ENCODE results near the gene ZNF804B.

Gene ZNF804B

GRCh38 chr7:88969167-88969566 lies 209.7 kb downstream of the ZNF804B start:
- Histone ChIP-seq H3K9ac (ENCODE audit: low read depth, low read length) (no peak overlapping the region), H3K4me3 (ENCODE audit: low read depth, low read length) (no peak overlapping the region), H3K27me3 (ENCODE audit: control insufficient read depth, insufficient read depth, low read length) (no peaks in the 10 kb centered on the region), H3K9me3 (ENCODE audit: control insufficient read depth, insufficient read depth, low read length) (0 out of 2 replicates have a peak, but pooled peaks cover 4% of the 10 kb centered on the region), H3K36me3 (ENCODE audit: control insufficient read depth, insufficient read depth, low read length) (no peaks in the 10 kb centered on the region), H3K4me1 (ENCODE audit: control insufficient read depth, insufficient read depth, low read length) (peaks cover 25% of the 10 kb centered on the region), H3K27ac (ENCODE audit: low read depth, low read length) (no peak overlapping the region)

GRCh38 chr7:88985295-88985694 lies 225.8 kb downstream of the ZNF804B start:
- H3K27ac ChIP-seq (ENCODE audit: low read depth, low read length): no peak overlapping the region
- no peak overlapping the region for H3K4me3 ChIP-seq (ENCODE audit: low read depth, low read length)
- H3K9me3 ChIP-seq (ENCODE audit: control insufficient read depth, insufficient read depth, low read length): no peaks in the 10 kb centered on the region
- H3K4me1 ChIP-seq (ENCODE audit: control insufficient read depth, insufficient read depth, low read length): peaks cover 13% of the 10 kb centered on the region
- no peaks in the 10 kb centered on the region for H3K36me3 ChIP-seq (ENCODE audit: control insufficient read depth, insufficient read depth, low read length)
- H3K9ac ChIP-seq (ENCODE audit: low read depth, low read length): no peak overlapping the region
- H3K27me3 ChIP-seq (ENCODE audit: control insufficient read depth, insufficient read depth, low read length): no peaks in the 10 kb centered on the region

- Histone ChIP-seq H3K9ac (ENCODE audit: low read depth, low read length) (no peak overlapping the region), H3K27ac (ENCODE audit: low read depth, low read length) (no peak overlapping the region), H3K36me3 (ENCODE audit: control insufficient read depth, insufficient read depth, low read length) (no peaks in the 10 kb centered on the region), H3K27me3 (ENCODE audit: control insufficient read depth, insufficient read depth, low read length) (no peaks in the 10 kb centered on the region), H3K9me3 (ENCODE audit: control insufficient read depth, insufficient read depth, low read length) (no peaks in the 10 kb centered on the region), H3K4me3 (ENCODE audit: low read depth, low read length) (no peak overlapping the region), H3K4me1 (ENCODE audit: control insufficient read depth, insufficient read depth, low read length) (peaks cover 7% of the 10 kb centered on the region; the same call in 1 of the 2 replicates)
Measured at GRCh38 chr7:89001306-89001705, 241.8 kb downstream of the ZNF804B start.

GRCh38 chr7:89002981-89003956 lies 243.8 kb downstream of the ZNF804B start:
- no peak overlapping the region for H3K27ac ChIP-seq (ENCODE audit: low read depth, low read length)
- H3K36me3 ChIP-seq (ENCODE audit: control insufficient read depth, insufficient read depth, low read length): no peaks in the 10 kb centered on the region
- peaks cover 7% of the 10 kb centered on the region; the same call in 1 of the 2 replicates for H3K4me1 ChIP-seq (ENCODE audit: control insufficient read depth, insufficient read depth, low read length)
- no peaks in the 10 kb centered on the region for H3K9me3 ChIP-seq (ENCODE audit: control insufficient read depth, insufficient read depth, low read length)
- no peak overlapping the region for H3K9ac ChIP-seq (ENCODE audit: low read depth, low read length)
- no peaks in the 10 kb centered on the region for H3K27me3 ChIP-seq (ENCODE audit: control insufficient read depth, insufficient read depth, low read length)
- no peak overlapping the region for H3K4me3 ChIP-seq (ENCODE audit: low read depth, low read length)

GRCh38 chr7:89012016-89012415 lies 252.5 kb downstream of the ZNF804B start:
- no peaks in the 10 kb centered on the region for H3K4me1 ChIP-seq (ENCODE audit: control insufficient read depth, insufficient read depth, low read length)
- no peak overlapping the region for H3K4me3 ChIP-seq (ENCODE audit: low read depth, low read length)
- no peak overlapping the region for H3K27ac ChIP-seq (ENCODE audit: low read depth, low read length)
- no peak overlapping the region for H3K9ac ChIP-seq (ENCODE audit: low read depth, low read length)
- H3K27me3 ChIP-seq (ENCODE audit: control insufficient read depth, insufficient read depth, low read length): no peaks in the 10 kb centered on the region
- peaks cover 20% of the 10 kb centered on the region for H3K9me3 ChIP-seq (ENCODE audit: control insufficient read depth, insufficient read depth, low read length)
- no peaks in the 10 kb centered on the region for H3K36me3 ChIP-seq (ENCODE audit: control insufficient read depth, insufficient read depth, low read length)

GRCh38 chr7:89017695-89018094 lies 258.2 kb downstream of the ZNF804B start:
- Histone ChIP-seq H3K4me3 (ENCODE audit: low read depth, low read length) (no peak overlapping the region), H3K9ac (ENCODE audit: low read depth, low read length) (no peak overlapping the region), H3K27me3 (ENCODE audit: control insufficient read depth, insufficient read depth, low read length) (no peaks in the 10 kb centered on the region), H3K9me3 (ENCODE audit: control insufficient read depth, insufficient read depth, low read length) (0 out of 2 replicates have a peak, but pooled peaks cover 5% of the 10 kb centered on the region), H3K27ac (ENCODE audit: low read depth, low read length) (no peak overlapping the region), H3K36me3 (ENCODE audit: control insufficient read depth, insufficient read depth, low read length) (no peaks in the 10 kb centered on the region), H3K4me1 (ENCODE audit: control insufficient read depth, insufficient read depth, low read length) (no peaks in the 10 kb centered on the region)

GRCh38 chr7:89021741-89022140 lies 262.2 kb downstream of the ZNF804B start:
- H3K9me3 ChIP-seq (ENCODE audit: control insufficient read depth, insufficient read depth, low read length): 0 out of 2 replicates have a peak, but pooled peaks cover 2% of the 10 kb centered on the region
- H3K27ac ChIP-seq (ENCODE audit: low read depth, low read length): no peak overlapping the region
- no peaks in the 10 kb centered on the region for H3K27me3 ChIP-seq (ENCODE audit: control insufficient read depth, insufficient read depth, low read length)
- H3K4me1 ChIP-seq (ENCODE audit: control insufficient read depth, insufficient read depth, low read length): peaks cover 11% of the 10 kb centered on the region
- H3K36me3 ChIP-seq (ENCODE audit: control insufficient read depth, insufficient read depth, low read length): no peaks in the 10 kb centered on the region
- no peak overlapping the region for H3K9ac ChIP-seq (ENCODE audit: low read depth, low read length)
- no peak overlapping the region for H3K4me3 ChIP-seq (ENCODE audit: low read depth, low read length)

GRCh38 chr7:89023206-89023605 lies 263.7 kb downstream of the ZNF804B start:
- Histone ChIP-seq H3K27ac (ENCODE audit: low read depth, low read length) (no peak overlapping the region), H3K9me3 (ENCODE audit: control insufficient read depth, insufficient read depth, low read length) (0 out of 2 replicates have a peak, but pooled peaks cover 2% of the 10 kb centered on the region)

GRCh38 chr7:89023877-89024276 lies 264.4 kb downstream of the ZNF804B start:
- Histone ChIP-seq H3K27ac (ENCODE audit: low read depth, low read length) (no peak overlapping the region), H3K9me3 (ENCODE audit: control insufficient read depth, insufficient read depth, low read length) (no peaks in the 10 kb centered on the region), H3K27me3 (ENCODE audit: control insufficient read depth, insufficient read depth, low read length) (no peaks in the 10 kb centered on the region), H3K4me1 (ENCODE audit: control insufficient read depth, insufficient read depth, low read length) (peaks cover 11% of the 10 kb centered on the region), H3K36me3 (ENCODE audit: control insufficient read depth, insufficient read depth, low read length) (no peaks in the 10 kb centered on the region), H3K4me3 (ENCODE audit: low read depth, low read length) (no peak overlapping the region; the same call in 1 of the 2 replicates), H3K9ac (ENCODE audit: low read depth, low read length) (no peak overlapping the region)

More at GRCh38 chr7:89023206-89023605, 263.7 kb downstream of the ZNF804B start:
- Histone ChIP-seq H3K4me1 (ENCODE audit: control insufficient read depth, insufficient read depth, low read length) (peaks cover 11% of the 10 kb centered on the region), H3K4me3 (ENCODE audit: low read depth, low read length) (no peak overlapping the region; the same call in 1 of the 2 replicates), H3K36me3 (ENCODE audit: control insufficient read depth, insufficient read depth, low read length) (no peaks in the 10 kb centered on the region), H3K27me3 (ENCODE audit: control insufficient read depth, insufficient read depth, low read length) (no peaks in the 10 kb centered on the region), H3K9ac (ENCODE audit: low read depth, low read length) (no peak overlapping the region)

- H3K4me3 ChIP-seq (ENCODE audit: low read depth, low read length): no peak overlapping the region
- no peak overlapping the region for H3K27ac ChIP-seq (ENCODE audit: low read depth, low read length)
- no peaks in the 10 kb centered on the region for H3K9me3 ChIP-seq (ENCODE audit: control insufficient read depth, insufficient read depth, low read length)
- no peak overlapping the region for H3K9ac ChIP-seq (ENCODE audit: low read depth, low read length)
- peaks cover 11% of the 10 kb centered on the region for H3K4me1 ChIP-seq (ENCODE audit: control insufficient read depth, insufficient read depth, low read length)
- no peaks in the 10 kb centered on the region for H3K27me3 ChIP-seq (ENCODE audit: control insufficient read depth, insufficient read depth, low read length)
- no peaks in the 10 kb centered on the region for H3K36me3 ChIP-seq (ENCODE audit: control insufficient read depth, insufficient read depth, low read length)
Measured at GRCh38 chr7:89027781-89028180, 268.3 kb downstream of the ZNF804B start.

GRCh38 chr7:89028319-89028718 lies 268.8 kb downstream of the ZNF804B start:
- Histone ChIP-seq H3K9me3 (ENCODE audit: control insufficient read depth, insufficient read depth, low read length) (no peaks in the 10 kb centered on the region), H3K4me3 (ENCODE audit: low read depth, low read length) (no peak overlapping the region), H3K36me3 (ENCODE audit: control insufficient read depth, insufficient read depth, low read length) (no peaks in the 10 kb centered on the region), H3K9ac (ENCODE audit: low read depth, low read length) (no peak overlapping the region), H3K27me3 (ENCODE audit: control insufficient read depth, insufficient read depth, low read length) (no peaks in the 10 kb centered on the region), H3K27ac (ENCODE audit: low read depth, low read length) (no peak overlapping the region), H3K4me1 (ENCODE audit: control insufficient read depth, insufficient read depth, low read length) (peaks cover 6% of the 10 kb centered on the region)
